ENCODE results near the gene FANCE.

The FANCE gene

DNA sequence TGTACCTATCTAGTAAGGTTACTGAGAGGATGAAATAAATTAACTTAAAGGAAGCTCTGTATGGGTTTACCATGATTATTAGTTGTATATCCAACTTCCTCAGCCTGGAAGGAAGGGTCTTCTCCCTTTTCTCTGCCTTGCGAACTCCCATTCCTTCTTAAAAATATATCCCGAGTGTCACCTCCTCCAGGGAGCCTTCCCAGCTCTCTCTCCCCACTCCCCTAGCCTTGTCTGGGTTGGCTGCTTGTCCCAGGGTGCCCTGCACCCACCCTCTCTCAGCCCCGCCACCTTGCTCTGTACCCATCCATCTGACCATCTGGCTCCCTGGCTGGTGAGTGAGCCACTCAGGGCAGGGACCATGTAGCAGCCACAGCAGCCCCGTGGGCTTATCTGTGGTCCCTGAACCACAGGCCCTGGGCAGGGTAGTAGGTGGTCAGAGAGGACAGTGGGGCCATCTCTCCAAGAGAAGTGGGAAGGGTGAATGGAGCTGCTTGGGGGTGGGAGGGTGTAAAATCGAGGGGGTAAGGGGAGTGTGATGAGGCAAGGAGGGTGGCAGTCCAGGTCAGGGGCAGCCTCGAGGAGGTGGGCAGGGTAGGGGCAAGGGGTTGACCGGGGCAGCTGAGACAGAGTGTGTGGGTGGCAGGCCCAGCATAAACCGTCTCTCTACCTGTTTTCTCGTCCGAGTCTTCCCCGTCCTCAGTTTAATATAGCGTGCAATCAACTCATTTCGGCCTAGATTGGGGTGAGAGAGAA lies 31.9 kb downstream of the FANCE start:
- no peak for DNase-seq
- no peak overlapping the region for H3K4me3 ChIP-seq (ENCODE audit: low read depth, low read length)
- H3K27me3 ChIP-seq = no peaks in the 10 kb centered on the region
- H3K9me3 ChIP-seq = no peaks in the 10 kb centered on the region
- TF ChIP-seq, protein P1, sequence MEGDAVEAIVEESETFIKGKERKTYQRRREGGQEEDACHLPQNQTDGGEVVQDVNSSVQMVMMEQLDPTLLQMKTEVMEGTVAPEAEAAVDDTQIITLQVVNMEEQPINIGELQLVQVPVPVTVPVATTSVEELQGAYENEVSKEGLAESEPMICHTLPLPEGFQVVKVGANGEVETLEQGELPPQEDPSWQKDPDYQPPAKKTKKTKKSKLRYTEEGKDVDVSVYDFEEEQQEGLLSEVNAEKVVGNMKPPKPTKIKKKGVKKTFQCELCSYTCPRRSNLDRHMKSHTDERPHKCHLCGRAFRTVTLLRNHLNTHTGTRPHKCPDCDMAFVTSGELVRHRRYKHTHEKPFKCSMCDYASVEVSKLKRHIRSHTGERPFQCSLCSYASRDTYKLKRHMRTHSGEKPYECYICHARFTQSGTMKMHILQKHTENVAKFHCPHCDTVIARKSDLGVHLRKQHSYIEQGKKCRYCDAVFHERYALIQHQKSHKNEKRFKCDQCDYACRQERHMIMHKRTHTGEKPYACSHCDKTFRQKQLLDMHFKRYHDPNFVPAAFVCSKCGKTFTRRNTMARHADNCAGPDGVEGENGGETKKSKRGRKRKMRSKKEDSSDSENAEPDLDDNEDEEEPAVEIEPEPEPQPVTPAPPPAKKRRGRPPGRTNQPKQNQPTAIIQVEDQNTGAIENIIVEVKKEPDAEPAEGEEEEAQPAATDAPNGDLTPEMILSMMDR (IDR thresholded peaks at IDR 0.05; ENCODE audit: low read depth, low read length) = no peak
- H3K36me3 ChIP-seq = no peaks in the 10 kb centered on the region
- H3K4me1 ChIP-seq = peaks cover 7% of the 10 kb centered on the region

DNA sequence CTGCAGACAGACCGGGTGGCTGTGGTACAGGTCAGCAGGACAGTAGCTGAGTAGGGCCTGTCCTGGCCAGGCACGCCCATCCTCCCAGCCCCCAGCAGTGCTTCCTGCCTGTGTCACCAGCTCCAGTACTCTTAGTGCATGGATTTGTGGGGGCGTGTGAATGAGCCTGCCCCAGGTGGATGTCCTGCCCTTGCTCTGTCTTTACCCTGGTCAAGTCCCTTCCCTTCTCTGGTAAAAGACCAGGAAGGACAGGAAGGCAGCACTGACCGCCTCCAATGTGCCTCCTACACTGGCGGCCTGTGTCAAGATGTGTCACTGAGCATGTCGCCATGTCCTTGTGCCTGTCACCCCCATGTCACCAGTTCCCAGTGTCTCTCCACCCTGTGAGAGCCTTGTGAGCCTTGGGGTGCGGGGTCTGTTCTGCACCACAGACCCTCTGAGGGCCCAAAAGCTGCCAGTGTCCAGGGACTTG lies 32.8 kb downstream of the FANCE start:
- Histone ChIP-seq H3K4me1 (peaks cover 7% of the 10 kb centered on the region), H3K36me3 (no peaks in the 10 kb centered on the region), H3K9me3 (no peaks in the 10 kb centered on the region), H3K27me3 (no peaks in the 10 kb centered on the region), H3K4me3 (ENCODE audit: low read depth, low read length) (no peak overlapping the region)
- TF ChIP-seq, protein P1 (IDR thresholded peaks at IDR 0.05; ENCODE audit: low read depth, low read length) = no peak
- DNase-seq = no peak

DNA sequence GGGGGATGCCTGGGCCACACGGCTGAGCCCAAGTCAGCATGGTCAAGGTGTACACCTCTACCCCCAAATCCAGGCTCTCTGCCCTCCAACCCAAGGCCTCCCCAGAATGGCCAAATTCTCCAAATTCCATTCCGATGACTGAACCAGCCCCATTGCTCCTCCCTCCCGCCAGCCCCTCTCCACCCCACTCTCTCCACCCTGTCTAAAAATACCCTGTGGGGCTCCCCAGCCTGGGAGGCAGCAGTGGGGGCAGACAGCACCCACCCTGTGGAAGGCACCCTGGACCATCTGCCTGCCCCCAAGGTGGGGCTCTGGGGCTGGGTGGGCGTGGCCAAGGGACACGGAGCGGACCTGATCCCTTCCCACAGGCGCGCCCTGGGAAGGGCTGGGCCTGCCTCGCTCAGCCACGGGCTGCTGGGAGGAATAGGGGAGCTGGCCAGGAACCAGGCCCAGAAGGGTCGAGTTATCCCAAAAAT lies 33.3 kb downstream of the FANCE start:
- no peaks in the 10 kb centered on the region for H3K9me3 ChIP-seq
- TF ChIP-seq, protein P1 (IDR thresholded peaks at IDR 0.05; ENCODE audit: low read depth, low read length) = no peak
- no peaks in the 10 kb centered on the region for H3K36me3 ChIP-seq
- H3K27me3 ChIP-seq = no peaks in the 10 kb centered on the region
- no peak for DNase-seq
- peaks cover 9% of the 10 kb centered on the region for H3K4me1 ChIP-seq
- H3K4me3 ChIP-seq (ENCODE audit: low read depth, low read length) = no peak overlapping the region

DNA sequence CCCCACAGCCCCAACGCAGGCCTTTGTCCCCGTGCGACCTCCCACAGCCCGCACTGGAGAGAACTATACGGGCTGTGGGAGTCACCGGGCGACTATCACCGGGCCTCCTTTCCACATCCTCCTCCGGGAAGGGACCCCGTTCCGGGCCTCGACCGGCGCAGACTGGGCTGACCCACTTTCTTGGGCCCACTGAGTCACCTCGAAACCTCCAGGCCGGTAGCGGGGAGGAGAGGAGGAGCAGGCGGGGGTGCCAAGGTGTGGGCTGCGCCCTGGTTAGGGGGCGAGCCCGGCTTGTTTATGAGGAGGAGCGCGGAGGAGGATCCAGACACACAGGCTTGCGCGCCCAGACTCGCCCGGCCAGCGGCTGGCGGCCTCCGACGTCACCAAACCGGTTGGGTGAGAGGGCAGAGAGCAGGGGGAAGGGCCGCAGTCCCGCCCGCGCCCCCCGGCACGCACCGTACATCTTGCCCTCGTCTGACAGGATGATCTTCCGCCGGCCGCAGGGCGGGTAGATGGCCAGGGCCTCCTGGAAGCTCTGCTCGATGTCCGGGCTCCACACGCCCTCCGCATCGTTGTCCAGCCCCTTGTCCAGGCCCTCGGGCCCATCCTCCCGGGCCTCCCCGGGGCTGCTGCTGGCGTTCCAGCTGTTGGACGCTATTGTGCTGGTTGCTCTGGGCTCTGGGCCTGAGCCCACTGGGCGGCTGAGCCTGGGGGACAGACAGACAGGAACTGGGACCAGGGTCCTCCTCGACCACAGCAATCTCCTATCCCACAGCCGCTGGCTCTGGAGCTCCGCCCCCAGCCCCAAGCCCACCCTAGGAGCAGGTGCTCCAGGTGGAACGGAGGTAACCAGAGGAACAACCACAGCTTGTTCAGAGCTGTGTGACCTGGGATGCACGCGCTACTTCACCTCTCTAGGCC lies 34.1 kb downstream of the FANCE start:
- H3K4me3 ChIP-seq (ENCODE audit: low read depth, low read length) = no peak overlapping the region
- TF ChIP-seq, protein P1 (IDR thresholded peaks at IDR 0.05; ENCODE audit: low read depth, low read length) = no peak
- no peaks in the 10 kb centered on the region for H3K9me3 ChIP-seq
- H3K36me3 ChIP-seq = no peaks in the 10 kb centered on the region
- H3K27me3 ChIP-seq = no peaks in the 10 kb centered on the region
- no peak for DNase-seq
- peaks cover 17% of the 10 kb centered on the region for H3K4me1 ChIP-seq

DNA sequence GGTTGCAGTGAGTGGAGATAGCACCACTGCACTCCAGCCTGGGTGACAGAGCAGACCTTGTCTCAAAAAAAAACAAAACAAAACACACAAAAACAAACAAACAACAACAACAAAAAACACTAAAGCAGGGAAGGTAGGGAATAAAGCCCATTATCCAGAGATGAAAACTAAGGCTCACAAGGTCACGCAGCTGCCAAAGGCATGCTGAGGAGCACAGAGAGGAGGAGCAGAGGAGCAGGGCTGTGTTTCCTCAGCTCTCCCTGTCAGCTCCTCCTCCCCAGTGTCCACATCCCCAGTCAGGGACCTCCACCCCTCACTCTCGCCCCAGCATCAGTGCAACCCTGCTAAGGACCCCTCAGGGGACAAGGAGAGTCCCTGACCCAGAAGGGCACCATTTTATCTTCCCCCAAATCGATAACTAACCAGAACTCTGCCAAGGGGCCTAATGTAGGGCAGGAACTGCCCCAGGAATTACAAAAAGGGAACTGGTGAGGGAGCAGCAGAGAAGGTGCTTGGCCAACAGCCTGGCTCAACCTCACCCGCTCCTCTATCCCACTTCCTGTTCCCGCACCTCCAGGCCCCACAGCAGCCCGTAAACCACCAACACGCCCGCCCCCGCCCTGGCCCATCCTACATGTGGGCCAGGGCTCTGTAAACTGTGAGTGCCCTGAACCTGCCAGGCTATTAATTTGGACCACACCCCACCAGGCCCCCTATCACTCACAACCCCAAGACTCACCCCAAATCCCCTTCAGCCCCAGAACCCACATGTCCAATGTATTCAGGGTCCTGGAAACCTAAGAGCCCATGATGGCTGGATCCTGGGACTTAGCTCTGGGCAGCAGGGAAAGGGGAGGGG lies 35.7 kb downstream of the FANCE start:
- Histone ChIP-seq H3K36me3 (no peaks in the 10 kb centered on the region), H3K4me1 (peaks cover 34% of the 10 kb centered on the region), H3K9me3 (no peaks in the 10 kb centered on the region), H3K4me3 (ENCODE audit: low read depth, low read length) (no peak overlapping the region), H3K27me3 (no peaks in the 10 kb centered on the region)
- DNase-seq = no peak
- TF ChIP-seq, protein P1 (IDR thresholded peaks at IDR 0.05; ENCODE audit: low read depth, low read length) = no peak
